Neuronal stem cell (in vitro differentiated cells): Measurements from ENCODE around the gene NPR3.

Source experiments
- DNase-seq: peaks from one replicate; pipeline ENCODE4 v3.0.0-alpha.2; 2013; ENCODE audit warnings: low spot score
- H2AFZ ChIP-seq: one replicate; pipeline ENCODE4 v1.6.1; 2013; ENCODE audit warnings: mild to moderate bottlenecking, low read length, inconsistent platforms
- H2AK5ac ChIP-seq: 2 replicates; pipeline ENCODE4 v1.6.1; 2013; ENCODE audit warnings: low read depth, mild to moderate bottlenecking, inconsistent platforms, low read length, moderate library complexity, mixed read lengths
- H2BK120ac ChIP-seq: 2 replicates; pipeline ENCODE4 v1.6.1; 2013; ENCODE audit warnings: low read depth, mild to moderate bottlenecking, inconsistent platforms, low read length, moderate library complexity, mixed read lengths
- H2BK12ac ChIP-seq: one replicate; pipeline ENCODE4 v1.6.1; 2013; ENCODE audit warnings: low read length, inconsistent platforms
- H2BK15ac ChIP-seq: 2 replicates; pipeline ENCODE4 v1.6.1; 2013; ENCODE audit warnings: mild to moderate bottlenecking, low read length, inconsistent platforms, mixed read lengths
- H2BK5ac ChIP-seq: one replicate; pipeline ENCODE4 v1.6.1; 2013; ENCODE audit warnings: inconsistent platforms, mild to moderate bottlenecking, low read length, moderate library complexity
- H3K14ac ChIP-seq: one replicate; pipeline ENCODE4 v1.6.1; 2013; ENCODE audit warnings: low read length, inconsistent platforms
- H3K18ac ChIP-seq: 2 replicates; pipeline ENCODE4 v1.6.1; 2013; ENCODE audit warnings: low read length, inconsistent platforms
- H3K23ac ChIP-seq: 2 replicates; pipeline ENCODE4 v1.6.1; 2013; ENCODE audit warnings: low read depth, mild to moderate bottlenecking, mixed read lengths, low read length, inconsistent platforms; ENCODE audit not compliant: poor library complexity
- H3K27ac ChIP-seq: replicated peaks from 3 replicates; pipeline ENCODE4 v1.5.1; 2013; ENCODE audit warnings: low read length, inconsistent platforms
- H3K27me3 ChIP-seq, 3 experiments: 2 replicates each; pipeline ENCODE4 v1.6.1; 2013; ENCODE audit warnings: low read length in 3 of 3, mild to moderate bottlenecking in 2 of 3, inconsistent platforms in 1 of 3, low read depth in 1 of 3, mixed read lengths in 1 of 3, moderate library complexity in 1 of 3; ENCODE audit not compliant: control insufficient read depth in 3 of 3, insufficient read depth in 3 of 3
- H3K36me3 ChIP-seq, 2 donors: replicated peaks in 1 of 2; 2 replicates each; pipeline ENCODE4 v1.6.1; 2013; ENCODE audit warnings: low read length in 2 of 2; ENCODE audit not compliant: control insufficient read depth in 2 of 2, insufficient read depth in 2 of 2
- H3K4ac ChIP-seq: 2 replicates; pipeline ENCODE4 v1.6.1; 2013; ENCODE audit warnings: inconsistent platforms, mild to moderate bottlenecking, low read length, moderate library complexity
- H3K4me1 ChIP-seq, 2 donors: 1 replicate in 1 of 2; 2 replicates in 1 of 2; pipeline ENCODE4 v1.6.1; 2013; ENCODE audit warnings: low read length in 2 of 2, low read depth in 1 of 2; ENCODE audit not compliant: control insufficient read depth in 2 of 2, insufficient read depth in 1 of 2
- H3K4me2 ChIP-seq: one replicate; pipeline ENCODE4 v1.6.1; 2013; ENCODE audit warnings: mild to moderate bottlenecking, low read length, inconsistent platforms; ENCODE audit not compliant: insufficient read depth, poor library complexity, severe bottlenecking
- H3K4me3 ChIP-seq, 2 donors: 2 replicates each; pipeline ENCODE4 v1.5.1; 2013; ENCODE audit warnings: low read length in 2 of 2, mild to moderate bottlenecking in 2 of 2, inconsistent platforms in 1 of 2, moderate library complexity in 1 of 2
- H3K79me1 ChIP-seq: one replicate; pipeline ENCODE4 v1.6.1; 2013; ENCODE audit warnings: low read depth, mild to moderate bottlenecking, inconsistent platforms, low read length, moderate library complexity
- H3K9ac ChIP-seq: one replicate; pipeline ENCODE4 v1.6.1; 2013; ENCODE audit warnings: mild to moderate bottlenecking, low read depth, low read length, inconsistent platforms; ENCODE audit not compliant: poor library complexity
- H3K9me3 ChIP-seq, 2 donors: replicated peaks in 1 of 2; 2 replicates each; pipeline versions ENCODE3 to v1.6.1; 2013; ENCODE audit warnings: low read length in 2 of 2, mild to moderate bottlenecking in 2 of 2, inconsistent platforms in 1 of 2, low read depth in 1 of 2, mixed read lengths in 1 of 2, moderate library complexity in 1 of 2; ENCODE audit not compliant: control insufficient read depth in 2 of 2, insufficient read depth in 1 of 2
- H4K8ac ChIP-seq: one replicate; pipeline ENCODE4 v1.6.1; 2013; ENCODE audit warnings: low read depth, mild to moderate bottlenecking, inconsistent platforms, low read length, moderate library complexity
- H4K91ac ChIP-seq: one replicate; pipeline ENCODE4 v1.6.1; 2013; ENCODE audit warnings: low read length, low read depth, mild to moderate bottlenecking, inconsistent platforms; ENCODE audit not compliant: poor library complexity
- WGBS, 2 donors: extraction: QIAGEN DNeasy Blood & Tissue Kit; methylation state at CpG; one replicate each; pipeline ENCODE4 v1.1.7; 2013; ENCODE audit warnings: missing lambda C conversion rate in 2 of 2, mixed read lengths in 1 of 2; ENCODE audit not compliant: insufficient read length in 2 of 2, insufficient replicate concordance in 1 of 2; ENCODE audit errors: extremely low coverage in 2 of 2; 5-methylcytosine and 5-hydroxymethylcytosine counted together

The NPR3 gene

GRCh38 chr5:32722957-32723356 is 11.8 kb downstream of the NPR3 start:
- no peak overlapping the region for H3K27ac ChIP-seq
- H3K4me2 ChIP-seq: no peak overlapping the region
- H3K36me3 ChIP-seq: no peaks in the 10 kb centered on the region
- H2AFZ ChIP-seq: no peak overlapping the region
- no peak overlapping the region for H2BK5ac ChIP-seq
- H4K8ac ChIP-seq: no peak overlapping the region
- H3K79me1 ChIP-seq: no peaks in the 10 kb centered on the region
- H2BK120ac ChIP-seq: no peak overlapping the region
- no peaks in the 10 kb centered on the region for H3K27me3 ChIP-seq
- H3K4me3 ChIP-seq: no peak overlapping the region
- no CpG with 5 or more reads among the region's 7 CpGs for WGBS, 2 donors
- no peak for DNase-seq
- no peak overlapping the region for H3K18ac ChIP-seq
- H3K4ac ChIP-seq: no peak overlapping the region
- no peak overlapping the region for H3K9ac ChIP-seq
- H3K9me3 ChIP-seq: no peaks in the 10 kb centered on the region
- no peak overlapping the region for H4K91ac ChIP-seq
- no peak overlapping the region for H3K23ac ChIP-seq
- H2BK12ac ChIP-seq: no peak overlapping the region
- no peak overlapping the region for H2AK5ac ChIP-seq
- H3K4me1 ChIP-seq: no peaks in the 10 kb centered on the region
- H2BK15ac ChIP-seq: no peak overlapping the region
- no peak overlapping the region for H3K14ac ChIP-seq

GRCh38 chr5:32724526-32724925 is 13.4 kb downstream of the NPR3 start:
- no peaks in the 10 kb centered on the region for H3K9me3 ChIP-seq
- H3K4ac ChIP-seq: no peak overlapping the region
- H3K4me2 ChIP-seq: no peak overlapping the region
- H2AFZ ChIP-seq: no peak overlapping the region
- no peak overlapping the region for H3K14ac ChIP-seq
- no peak overlapping the region for H3K18ac ChIP-seq
- no peaks in the 10 kb centered on the region for H3K27me3 ChIP-seq
- H4K91ac ChIP-seq: no peak overlapping the region
- H2BK120ac ChIP-seq: no peak overlapping the region
- H2AK5ac ChIP-seq: no peak overlapping the region
- no peak overlapping the region for H3K4me3 ChIP-seq
- H4K8ac ChIP-seq: no peak overlapping the region
- no peak for DNase-seq
- H3K23ac ChIP-seq: no peak overlapping the region
- H3K27ac ChIP-seq: no peak overlapping the region
- H2BK5ac ChIP-seq: no peak overlapping the region
- no peaks in the 10 kb centered on the region for H3K79me1 ChIP-seq
- no peak overlapping the region for H2BK15ac ChIP-seq
- H3K36me3 ChIP-seq: no peaks in the 10 kb centered on the region
- no peak overlapping the region for H3K9ac ChIP-seq
- no peaks in the 10 kb centered on the region for H3K4me1 ChIP-seq
- H2BK12ac ChIP-seq: no peak overlapping the region
- WGBS, 2 donors: no CpG with 5 or more reads among the region's 7 CpGs

GRCh38 chr5:32726086-32726557 is 15.0 kb downstream of the NPR3 start:
- H3K27ac ChIP-seq: no peak overlapping the region
- no peak overlapping the region for H3K4me3 ChIP-seq
- no peak overlapping the region for H3K14ac ChIP-seq
- H2AFZ ChIP-seq: no peak overlapping the region
- H3K9me3 ChIP-seq: no peaks in the 10 kb centered on the region
- H4K8ac ChIP-seq: no peak overlapping the region
- no peak overlapping the region for H2BK15ac ChIP-seq
- no peak overlapping the region for H2AK5ac ChIP-seq
- H2BK120ac ChIP-seq: no peak overlapping the region
- H3K9ac ChIP-seq: no peak overlapping the region
- H3K4me2 ChIP-seq: no peak overlapping the region
- H2BK12ac ChIP-seq: no peak overlapping the region
- H3K79me1 ChIP-seq: no peaks in the 10 kb centered on the region
- H3K27me3 ChIP-seq: no peaks in the 10 kb centered on the region
- no peak overlapping the region for H4K91ac ChIP-seq
- H3K36me3 ChIP-seq: no peaks in the 10 kb centered on the region
- no peaks in the 10 kb centered on the region for H3K4me1 ChIP-seq
- no peak overlapping the region for H2BK5ac ChIP-seq
- WGBS, 2 donors: no CpG with 5 or more reads among the region's 3 CpGs
- H3K23ac ChIP-seq: no peak overlapping the region
- H3K4ac ChIP-seq: no peak overlapping the region
- no peak for DNase-seq
- H3K18ac ChIP-seq: no peak overlapping the region

- no peak for DNase-seq
- Histone ChIP-seq H3K18ac (no peak overlapping the region), H3K27me3 (no peaks in the 10 kb centered on the region), H2BK5ac (no peak overlapping the region), H3K4me1 (no peaks in the 10 kb centered on the region), H2BK120ac (no peak overlapping the region), H3K4me2 (no peak overlapping the region), H3K36me3 (no peaks in the 10 kb centered on the region), H3K4me3 (no peak overlapping the region), H4K91ac (no peak overlapping the region), H3K79me1 (no peaks in the 10 kb centered on the region), H3K9me3 (peaks cover 0 to 2% of the 10 kb centered on the region in 2 donors), H2BK12ac (no peak overlapping the region), H2BK15ac (no peak overlapping the region), H3K14ac (no peak overlapping the region), H3K4ac (no peak overlapping the region), H4K8ac (no peak overlapping the region), H2AFZ (no peak overlapping the region), H3K23ac (no peak overlapping the region), H3K9ac (no peak overlapping the region), H2AK5ac (no peak overlapping the region), H3K27ac (no peak overlapping the region)
These were observed 18.5 kb downstream of the NPR3 start for GRCh38 chr5:32729651-32730050.
